Activated CD4-positive, alpha-beta T cell treated with anti-CD3 and anti-CD28 coated beads, Interleukin-2, amount 50 U/mL, for 48 hours (primary cell): ENCODE results near the gene MRPS11.
"Not testable (repeated sequence)": the region's sequence is repeated elsewhere in the genome, so short reads cannot be mapped to it uniquely, and the experiment has no call there.

Experiments
- DNase-seq, 2 experiments: peaks; one replicate each; pipeline ENCODE4 v3.0.0-alpha.2; 2020

Gene MRPS11

DNA sequence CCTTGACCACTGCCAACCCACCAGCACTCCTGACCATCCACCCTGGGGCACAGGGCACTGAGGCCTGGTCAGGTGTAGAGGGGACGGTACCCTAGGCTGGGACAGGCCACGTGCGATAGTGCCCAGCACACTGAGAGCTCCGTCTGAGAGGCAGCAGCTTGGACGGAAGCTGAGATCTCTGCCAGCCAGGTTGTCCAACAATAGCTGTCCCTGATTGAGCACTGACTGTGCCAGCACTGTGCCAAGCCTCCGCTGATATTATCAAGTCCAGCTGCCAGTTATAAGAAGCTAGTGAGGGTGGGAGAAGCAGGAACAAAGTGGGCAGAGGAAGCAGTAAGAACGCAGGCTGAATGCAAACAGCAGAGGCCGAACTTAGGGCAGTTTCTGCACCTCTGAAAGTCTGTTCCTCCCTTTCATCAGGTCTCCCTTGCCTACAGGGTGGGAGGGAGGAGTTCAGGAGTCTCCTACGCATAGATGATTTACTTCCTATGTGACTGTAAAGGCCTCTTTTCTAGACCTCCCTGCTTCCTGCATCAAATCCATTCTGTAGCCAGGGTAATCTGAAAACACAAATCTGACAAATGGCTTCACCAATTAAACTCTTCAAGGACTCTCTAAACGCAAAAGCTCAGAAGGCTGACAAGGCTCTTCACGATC is 29.7 kb downstream of the MRPS11 start:
- no peak for DNase-seq

DNA sequence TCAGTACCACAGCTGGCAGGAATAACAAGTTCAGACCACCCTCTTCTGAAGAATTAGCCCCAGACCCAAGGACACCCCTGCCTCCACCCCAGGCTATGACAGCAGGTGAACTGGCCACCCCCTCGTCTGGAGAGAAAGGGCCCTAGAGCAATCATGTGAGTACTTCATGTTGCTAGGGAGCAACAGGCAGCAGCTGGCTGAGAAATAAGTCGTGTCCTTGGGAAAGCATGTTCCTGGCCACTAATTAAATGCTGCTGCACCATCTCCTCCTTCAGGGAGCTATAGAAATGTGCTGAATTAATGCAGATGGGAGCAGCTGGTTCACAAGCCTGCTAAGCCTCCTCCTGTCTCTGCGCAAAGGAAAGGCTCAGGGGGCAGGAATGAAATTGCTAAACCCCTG is 31.5 kb downstream of the MRPS11 start:
- DNase-seq, result no peak

DNA sequence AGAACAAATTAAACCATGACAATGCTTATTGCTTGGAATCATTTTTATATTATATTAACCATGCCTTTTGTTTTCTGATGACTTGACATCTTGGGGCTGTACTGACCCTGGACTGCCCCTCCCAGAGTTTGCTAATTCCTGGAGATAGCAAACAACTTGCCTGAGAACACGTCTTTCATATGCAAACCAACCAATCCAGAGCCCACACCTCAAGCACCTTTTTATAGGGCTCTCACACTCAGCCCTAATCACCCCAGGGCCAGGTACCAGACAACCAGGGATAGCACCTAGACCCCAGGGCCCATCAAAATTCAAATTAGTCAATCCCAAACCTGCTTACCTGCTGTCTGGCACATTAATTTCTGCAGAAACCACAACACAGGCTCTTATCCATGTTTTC is 36.9 kb downstream of the MRPS11 start:
- no peak for DNase-seq

DNA sequence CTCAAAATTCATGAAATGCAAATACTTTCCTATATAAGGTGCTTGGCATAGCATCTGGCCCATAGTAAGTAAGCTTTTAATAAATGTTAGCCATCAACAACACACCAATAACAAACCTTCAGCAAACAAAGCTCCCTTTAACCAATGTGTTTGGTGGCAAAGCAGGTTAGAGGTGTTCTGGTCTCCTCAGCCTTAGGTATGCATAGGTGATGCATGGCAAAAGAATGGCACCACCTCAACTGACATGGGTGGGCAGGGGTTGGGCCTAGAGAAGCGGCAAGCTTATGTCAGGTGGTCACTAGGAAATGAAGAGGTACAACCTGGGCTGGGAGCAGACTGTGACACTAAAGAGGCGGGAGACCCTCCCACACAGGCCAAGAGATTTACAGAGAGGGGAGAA is 38.2 kb downstream of the MRPS11 start:
- no peak for DNase-seq

DNA sequence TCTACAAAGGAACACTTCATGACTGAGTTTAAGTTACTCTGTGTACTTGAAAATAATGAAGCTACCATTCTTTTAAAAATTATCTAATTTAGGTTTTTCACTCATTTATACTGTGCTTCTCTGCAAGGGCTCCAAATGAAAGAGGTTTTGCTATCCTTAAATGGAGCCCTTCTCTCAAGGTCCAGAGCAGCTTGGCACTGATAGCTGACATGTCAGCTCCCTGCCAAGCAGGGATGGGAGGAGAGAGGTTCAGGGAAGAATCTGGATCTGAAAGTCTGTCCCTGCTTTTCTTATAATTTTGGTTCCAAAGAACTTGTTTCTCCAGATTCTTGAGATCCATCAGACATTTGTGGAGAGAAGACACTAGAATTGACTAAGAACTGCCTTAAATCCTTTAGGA is 39.1 kb downstream of the MRPS11 start:
- DNase-seq, result no peak

DNA sequence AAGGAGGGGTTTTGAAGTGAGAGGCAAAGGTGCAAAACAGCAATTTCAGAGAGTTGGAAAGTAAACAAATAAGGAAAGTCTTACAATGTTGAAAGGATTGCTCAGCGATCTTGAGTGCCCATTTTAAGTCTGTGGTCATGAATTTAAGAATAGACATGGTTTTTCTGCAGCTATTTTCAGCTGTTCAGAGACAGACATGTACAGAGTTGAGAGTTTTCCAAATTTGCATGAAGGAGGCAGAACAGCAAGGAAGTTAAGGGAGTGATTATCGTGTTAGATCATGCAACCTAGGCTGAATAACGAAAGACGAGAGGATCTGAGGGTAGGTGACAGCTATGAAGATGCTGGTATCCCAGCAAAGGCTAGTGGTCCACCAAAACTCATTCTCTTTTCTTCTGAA is 41.8 kb downstream of the MRPS11 start:
- DNase-seq, result no peak

DNA sequence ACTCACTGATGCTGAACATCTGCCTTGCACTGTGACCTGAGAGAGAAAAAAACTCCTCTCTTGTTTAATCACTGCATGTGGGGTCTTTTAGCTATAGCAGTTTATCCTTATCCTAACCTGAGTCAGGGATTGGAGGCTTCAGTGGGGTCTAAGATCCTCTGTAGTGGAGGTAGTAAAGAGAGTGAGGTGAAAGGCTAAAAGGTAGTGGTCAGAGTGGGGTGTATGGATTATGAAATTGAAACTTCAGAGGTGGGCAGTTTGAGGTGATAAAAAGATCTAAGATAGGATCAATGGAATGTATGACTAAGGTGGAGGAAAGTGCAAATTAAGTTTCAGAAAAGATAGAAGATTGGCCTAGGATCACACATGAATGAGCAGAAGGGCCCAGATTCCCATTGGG is 42.5 kb downstream of the MRPS11 start:
- no peak for DNase-seq

DNA sequence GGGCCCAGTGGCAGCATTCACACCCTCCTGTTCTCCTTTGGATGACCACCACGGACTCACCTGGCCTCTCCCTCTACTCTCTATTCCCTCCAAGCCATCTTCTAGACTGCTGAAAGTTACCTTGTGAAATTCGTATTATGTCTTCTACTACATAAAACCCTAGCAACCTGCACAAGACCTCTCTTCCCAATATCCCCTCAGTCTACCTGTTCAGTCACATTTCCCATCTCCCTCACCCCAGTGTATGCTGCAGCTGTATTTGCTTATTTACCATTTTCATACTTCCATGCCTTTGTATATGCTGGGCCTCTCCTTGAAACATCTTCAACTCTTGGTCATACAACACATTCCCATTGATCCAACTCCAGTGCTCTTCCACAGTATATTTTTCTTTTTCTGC is 43.7 kb downstream of the MRPS11 start:
- DNase-seq, result no peak

DNA sequence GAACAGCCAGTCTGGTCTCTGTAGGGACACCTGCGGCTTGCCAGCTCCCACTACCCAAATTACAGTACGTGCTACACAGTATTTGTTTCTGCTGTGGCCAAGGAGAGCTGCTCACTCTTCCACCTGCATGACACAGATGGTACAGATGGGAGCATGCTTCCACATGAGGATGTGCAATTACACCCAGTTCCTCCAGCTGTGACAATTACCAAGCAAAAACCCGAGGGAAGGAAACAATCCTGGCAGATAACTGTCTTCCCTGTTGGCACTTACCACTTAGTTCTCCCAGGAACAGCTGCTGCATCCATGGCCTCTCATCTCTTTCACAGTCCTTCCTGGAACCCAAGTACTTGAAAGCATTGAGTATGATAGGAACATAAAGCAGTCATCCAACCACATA is 44.6 kb downstream of the MRPS11 start:
- no peak for DNase-seq

DNA sequence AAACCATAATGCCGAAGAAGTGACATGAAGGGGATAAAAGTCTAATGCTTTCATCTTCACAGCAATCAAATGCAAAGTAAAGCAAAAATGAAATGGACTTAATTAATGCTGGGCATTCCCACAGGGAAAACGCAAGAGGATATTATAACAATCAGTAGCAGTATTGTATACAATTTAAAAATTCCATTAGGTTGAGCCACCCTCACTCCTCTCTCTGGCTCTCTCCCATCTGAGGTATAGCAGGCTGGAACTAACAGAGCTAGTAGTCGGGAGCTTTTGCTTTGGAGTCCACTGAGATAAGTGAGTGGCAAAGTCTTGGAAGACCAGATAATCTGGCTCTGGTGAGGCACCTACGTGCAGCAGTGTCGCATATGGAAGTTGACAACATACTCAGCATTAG is 45.1 kb downstream of the MRPS11 start:
- DNase-seq, result no peak

DNA sequence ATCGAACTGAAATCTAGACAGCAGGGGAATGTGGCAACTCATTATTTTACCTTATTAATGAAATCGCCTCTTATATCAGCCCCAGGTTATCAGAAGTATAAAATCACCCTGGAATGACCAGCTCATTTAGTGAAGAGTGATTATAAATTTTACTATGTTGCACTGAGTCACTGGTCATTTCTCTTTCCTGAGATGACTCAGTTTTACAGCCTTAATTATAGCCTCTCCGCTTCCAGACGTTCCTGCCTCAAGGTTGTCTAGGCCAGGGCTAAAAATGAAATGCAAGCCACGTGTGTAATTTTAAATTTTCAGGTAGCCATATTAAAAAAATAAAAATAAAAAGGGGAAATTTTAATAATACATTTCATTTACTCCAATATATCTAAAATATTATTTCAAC is 45.7 kb downstream of the MRPS11 start:
- no peak for DNase-seq

DNA sequence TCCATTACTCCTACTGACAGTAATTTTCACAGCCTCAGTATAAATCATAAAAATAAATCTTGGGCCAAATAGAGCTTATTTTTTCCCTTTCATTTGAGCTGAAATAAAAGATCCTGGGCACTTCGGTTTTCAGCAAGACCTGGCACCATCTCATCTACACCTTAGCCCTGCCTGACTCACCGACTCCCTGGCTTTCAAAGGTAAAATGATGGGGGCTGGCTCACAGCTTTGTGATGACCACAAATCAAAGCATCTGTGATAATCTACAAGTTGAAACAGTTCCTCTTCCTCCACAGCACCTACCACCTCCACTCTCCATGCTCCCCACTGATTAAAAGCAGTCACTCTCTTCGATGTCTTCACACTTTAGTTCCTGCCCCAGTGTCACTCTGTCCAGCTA is 51.4 kb downstream of the MRPS11 start:
- no peak for DNase-seq

DNA sequence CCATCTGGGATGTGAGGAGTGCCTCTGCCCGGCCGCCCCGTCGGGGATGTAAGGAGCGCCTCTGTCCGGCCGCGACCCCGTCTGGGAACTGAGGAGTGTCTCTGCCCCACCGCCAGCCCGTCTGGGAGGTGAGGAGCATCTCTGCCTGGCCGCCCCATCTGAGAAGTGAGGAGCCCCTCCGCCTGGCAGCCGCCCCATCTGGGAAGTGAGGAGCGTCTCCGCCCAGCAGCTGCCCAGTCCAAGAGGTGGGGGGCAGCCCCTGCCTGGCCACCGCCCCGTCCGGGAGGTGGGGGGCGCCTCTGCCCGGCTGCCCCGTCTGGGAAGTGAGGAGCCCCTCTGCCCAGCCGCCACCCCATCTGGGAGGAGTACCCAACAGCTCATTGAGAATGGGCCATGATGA is 56.6 kb downstream of the MRPS11 start:
- DNase-seq, result not testable (repeated sequence)

DNA sequence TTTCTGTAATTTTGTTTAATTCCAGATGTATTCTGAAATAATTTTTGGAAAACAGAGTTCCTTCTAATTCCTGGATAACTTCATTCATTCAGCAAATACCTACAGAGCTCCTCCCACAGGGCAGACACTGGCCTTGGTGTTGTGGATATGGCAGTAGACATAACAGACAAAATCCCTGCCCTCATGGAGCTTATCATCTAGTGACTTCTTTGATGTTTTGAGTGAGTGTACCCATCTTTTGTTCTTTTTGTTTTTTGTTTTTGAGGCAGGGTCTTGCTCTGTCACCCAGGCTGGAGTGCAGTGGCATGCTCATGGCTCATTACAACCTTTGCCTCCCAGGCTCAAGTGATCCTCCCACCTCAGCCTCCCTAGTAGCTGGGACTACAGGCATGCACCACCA is 57.9 kb downstream of the MRPS11 start:
- no peak for DNase-seq

DNA sequence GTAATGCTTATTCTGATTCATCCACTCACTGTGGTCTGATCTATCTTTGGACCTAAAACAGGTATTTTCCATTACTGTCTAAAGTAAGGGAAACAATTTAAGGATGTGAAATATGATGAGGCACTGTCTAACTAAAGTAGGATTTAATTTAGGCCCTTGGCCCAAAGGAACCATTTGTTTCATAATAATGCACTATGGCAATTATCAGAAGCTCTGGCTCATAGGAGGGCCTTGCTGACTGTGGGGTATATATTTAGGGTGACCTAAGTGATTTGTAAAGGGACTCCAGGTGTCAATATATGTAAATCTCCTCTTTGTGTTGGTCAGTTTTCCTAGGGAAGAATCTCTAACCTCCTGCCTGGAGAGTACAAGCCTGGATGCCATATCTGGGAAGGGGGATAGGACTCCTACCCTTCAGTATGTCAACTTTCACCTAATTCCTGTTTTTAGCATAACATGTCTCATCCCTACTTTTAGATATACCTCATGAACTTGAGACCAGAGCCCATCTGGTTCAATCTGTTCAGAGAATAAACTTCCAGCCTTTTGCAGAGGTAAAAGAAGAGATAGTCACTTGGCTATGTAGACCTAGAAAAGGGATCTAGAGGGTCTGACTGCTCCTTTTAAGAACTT is 58.9 kb downstream of the MRPS11 start:
- no peak for DNase-seq

DNA sequence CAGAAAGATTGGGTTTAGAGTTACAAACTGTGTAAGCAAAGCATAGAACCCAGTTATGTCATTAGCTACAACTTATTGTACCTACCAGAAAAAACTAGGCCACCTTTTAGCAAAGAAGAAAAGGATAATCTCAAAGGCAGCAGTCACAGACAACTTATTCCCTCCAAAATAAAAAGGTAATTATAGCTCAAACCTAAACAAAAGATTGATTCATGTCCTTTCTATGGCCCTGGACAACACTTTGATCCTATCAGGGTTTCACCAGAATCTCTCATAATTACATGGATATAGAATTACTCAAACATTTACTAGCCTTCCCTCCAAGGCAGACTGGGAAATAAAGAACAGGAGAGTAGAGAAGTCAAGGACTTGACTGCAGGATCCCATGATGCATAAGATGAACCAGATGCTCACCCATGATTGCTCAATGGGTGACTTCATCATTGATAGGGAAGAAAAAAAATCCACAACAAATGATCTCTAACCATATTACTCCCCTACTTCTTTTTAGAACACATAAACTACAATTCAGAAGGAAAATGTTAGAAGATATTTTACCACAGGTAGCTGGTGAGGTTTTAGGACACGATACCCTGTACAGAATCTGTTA is 61.6 kb downstream of the MRPS11 start:
- DNase-seq, result no peak
